Bronchial epithelial cell (primary cell): ENCODE measurements around the gene IGFBP7. TPM values are rescaled to one million over a fixed set of nuclear protein-coding genes. Genes with fewer than 3 reads are reported as not detected.
A peak's percentile ranks its signal among the peaks of the same experiment; 100 is the strongest.

ENCODE experiments used
- DNase-seq: peaks from one replicate; pipeline ENCODE4 v3.0.0-alpha.2; 2010; ENCODE audit warnings: low read depth
- FAIRE-seq: peaks from 2 replicates; lab custom pipeline; 2011; peaks lifted over from hg19 to GRCh38; lab: Jason Lieb, UNC
- H3K27me3 ChIP-seq: 2 replicates; pipeline ENCODE4 v1.5.1; 2011; ENCODE audit warnings: low read length; ENCODE audit not compliant: control insufficient read depth, insufficient read depth
- H3K36me3 ChIP-seq: 2 replicates; pipeline ENCODE4 v1.5.1; 2011; ENCODE audit warnings: low read length; ENCODE audit not compliant: control insufficient read depth, insufficient read depth
- H3K4me3 ChIP-seq: 2 replicates; pipeline ENCODE4 v1.5.1; 2011; ENCODE audit warnings: mild to moderate bottlenecking, low read depth, low read length, control low read depth
- CTCF ChIP-seq: IDR thresholded peaks from 2 replicates; pipeline ENCODE4 v1.5.1; 2011; ENCODE audit warnings: mild to moderate bottlenecking, moderate library complexity, low read length, control low read depth, inconsistent platforms; ENCODE audit not compliant: insufficient read depth, severe bottlenecking
- total RNA-seq: library from RNA; depleted of rRNA; stranded (reverse); fragments of >200 nt; gene quantifications from 2 replicates; pipeline ENCODE4 v1.2.1, GENCODE V29; 2014

IGFBP7 gene
- total RNA-seq, 1 donor from 2014 or later = 92.9 TPM

DNA sequence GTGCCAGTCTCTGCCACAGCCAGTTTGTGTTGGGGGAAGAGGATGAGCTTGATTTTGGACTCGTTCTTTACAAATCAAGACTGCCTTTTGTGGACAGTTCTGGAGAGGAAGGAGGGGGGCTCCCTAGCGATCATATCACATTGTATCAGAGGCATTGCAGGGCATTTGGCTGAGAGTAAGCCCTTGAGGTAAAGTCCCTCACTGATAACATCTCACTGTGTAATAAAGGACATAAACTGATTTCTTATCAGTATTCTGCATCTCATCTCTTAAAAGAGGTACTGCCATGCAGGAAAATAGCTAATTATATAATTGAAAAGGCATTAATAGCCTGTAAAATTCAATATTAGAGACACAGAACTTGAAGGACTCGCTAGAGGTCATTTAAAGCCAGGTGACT is 6.1 kb upstream of the IGFBP7 start:
- no peak for FAIRE-seq

GRCh38 chr4:57114973-57115372 is 4.8 kb upstream of the IGFBP7 start:
- no peak overlapping the region for H3K4me3 ChIP-seq
- H3K27me3 ChIP-seq = no peaks in the 10 kb centered on the region
- DNase-seq (no peak), FAIRE-seq (no peak)
- no peaks in the 10 kb centered on the region for H3K36me3 ChIP-seq
- TF ChIP-seq CTCF = no peak

More for the DNA sequence above, 6.1 kb upstream of the IGFBP7 start:
- Histone ChIP-seq H3K36me3 (no peaks in the 10 kb centered on the region), H3K4me3 (no peak overlapping the region), H3K27me3 (no peaks in the 10 kb centered on the region)
- no peak for DNase-seq
- TF ChIP-seq CTCF = no peak

DNA sequence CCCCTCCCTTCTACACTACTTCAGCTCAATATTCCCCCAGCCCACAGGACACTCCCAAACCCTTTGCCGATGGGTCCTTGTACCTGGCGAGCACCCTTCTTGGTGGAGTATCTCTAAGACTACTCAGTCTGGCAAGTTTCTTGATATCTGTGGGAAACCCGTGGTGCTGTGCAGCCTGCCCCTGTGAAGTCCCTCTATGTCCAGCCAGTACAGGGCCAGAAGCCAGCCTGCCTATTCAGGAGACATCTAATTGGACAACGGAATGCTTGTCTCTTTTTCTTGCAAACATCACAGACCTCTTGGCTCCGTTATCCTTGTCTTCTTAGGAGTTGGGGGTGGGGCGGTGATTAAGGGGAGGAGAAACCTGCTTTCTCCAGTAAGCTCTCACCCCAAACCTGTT is 3.7 kb upstream of the IGFBP7 start:
- no peaks in the 10 kb centered on the region for H3K36me3 ChIP-seq
- H3K4me3 ChIP-seq = no peak overlapping the region
- FAIRE-seq = no peak
- no peak for DNase-seq
- no peak for TF ChIP-seq CTCF
- no peaks in the 10 kb centered on the region for H3K27me3 ChIP-seq

- H3K36me3 ChIP-seq = no peaks in the 10 kb centered on the region
- no peaks in the 10 kb centered on the region for H3K27me3 ChIP-seq
- no peak for TF ChIP-seq CTCF
- peak overlapping the region; percentile 87 for H3K4me3 ChIP-seq
- FAIRE-seq = no peak
- peak; percentile 43 for DNase-seq
Measured at GRCh38 chr4:57110640-57111511, 691 bp upstream of the IGFBP7 start.

DNA sequence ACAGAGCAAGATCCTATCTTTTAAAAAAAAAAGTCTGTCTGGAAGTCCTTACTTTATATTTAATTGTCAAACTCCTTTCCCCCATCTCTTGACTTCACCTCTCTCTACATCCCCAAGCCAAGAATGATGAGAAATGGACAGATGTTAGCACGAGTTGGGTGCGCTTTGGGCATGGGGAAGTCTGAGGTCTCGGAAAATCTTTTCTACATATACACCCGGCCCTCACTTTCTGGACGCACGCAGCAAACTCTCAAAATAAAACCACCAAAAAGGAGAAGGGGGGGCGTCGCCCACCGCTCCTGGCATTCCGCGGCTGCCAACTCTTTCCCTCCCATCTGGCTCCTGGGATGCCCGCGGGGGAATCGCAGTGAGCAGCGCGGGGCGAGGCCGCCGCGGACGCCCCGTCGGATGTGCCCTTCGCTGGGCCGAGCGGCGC is 756 bp downstream of the IGFBP7 start:
- no peaks in the 10 kb centered on the region for H3K36me3 ChIP-seq
- TF ChIP-seq CTCF = no peak
- FAIRE-seq = no peak
- no peak for DNase-seq
- H3K27me3 ChIP-seq = no peaks in the 10 kb centered on the region
- H3K4me3 ChIP-seq = peak overlapping the region; percentile 87
